ENCODE results near the gene ITPA. TPM values are rescaled to one million over a fixed set of nuclear protein-coding genes. Genes with fewer than 3 reads are reported as not detected.

Gene ITPA
- total and polyA plus RNA-seq, 2 of the 13 experiments (the other 11 are each of a cell fraction or from before 2014, with no cell fraction given), result 60.1 to 103 TPM

GRCh38 chr20:3209257-3209945 lies at the start of gene ITPA (continued):
- TF ChIP-seq ZNF770 (CRISPR knock-in tag; IDR thresholded peaks at IDR 0.05), result peak; percentile 58; the same call in 1 of the 2 replicates
- TF ChIP-seq ZNF549 (CRISPR knock-in tag; IDR thresholded peaks at IDR 0.05), result 0 out of 2 replicates have a peak, but pooled peaks have one; percentile 18
- TF ChIP-seq ZNF3 (CRISPR knock-in tag; IDR thresholded peaks at IDR 0.05), result peak; percentile 63; the same call in 1 of the 2 replicates
- peak; percentile 86 for TF ChIP-seq KAT7 (CRISPR knock-in tag; IDR thresholded peaks at IDR 0.05; ENCODE audit: borderline replicate concordance)
- TF ChIP-seq RFX3 (CRISPR knock-in tag; IDR thresholded peaks at IDR 0.05), result peak; percentile 28; the same call in 1 of the 2 replicates
- TF ChIP-seq ZNF275 (CRISPR knock-in tag; IDR thresholded peaks at IDR 0.05; ENCODE audit: borderline replicate concordance), result peak; percentile 29; the same call in 1 of the 2 replicates
- no peak for TF ChIP-seq ZNF207 (IDR thresholded peaks at IDR 0.05; ENCODE audit: borderline replicate concordance)
- peak; percentile 42; the same call in 1 of the 2 replicates for TF ChIP-seq ZNF503 (CRISPR knock-in tag; IDR thresholded peaks at IDR 0.05)
- TF ChIP-seq CHD2 (IDR thresholded peaks at IDR 0.05; ENCODE audit: low read depth, low read length), result no peak
- no peak for TF ChIP-seq HNF4G (IDR thresholded peaks at IDR 0.05; ENCODE audit: borderline replicate concordance, low read depth, low read length)
- no peak for TF ChIP-seq HNF4G (CRISPR knock-in tag; IDR thresholded peaks at IDR 0.05; ENCODE audit: borderline replicate concordance, low read depth)
- peak; percentile 90 for TF ChIP-seq NFKBIZ (CRISPR knock-in tag; IDR thresholded peaks at IDR 0.05)
- TF ChIP-seq TFDP2 (CRISPR knock-in tag; IDR thresholded peaks at IDR 0.05), result peak; percentile 76
- TF ChIP-seq SIN3A (IDR thresholded peaks at IDR 0.05; ENCODE audit: borderline replicate concordance, low read depth, low read length), result peak; percentile 94
- TF ChIP-seq ZNF879 (CRISPR knock-in tag; IDR thresholded peaks at IDR 0.05), result peak; percentile 75; the same call in 1 of the 2 replicates
- TF ChIP-seq ATF7 (IDR thresholded peaks at IDR 0.05), result no peak
- TF ChIP-seq ATF7 (CRISPR knock-in tag; IDR thresholded peaks at IDR 0.05), result peak; percentile 45
- no peak for TF ChIP-seq TRIM24 (CRISPR knock-in tag; IDR thresholded peaks at IDR 0.05)
- no peak; the same call in none of the 2 replicates for TF ChIP-seq ZNF772 (CRISPR knock-in tag; IDR thresholded peaks at IDR 0.05)
- TF ChIP-seq ZNF414 (CRISPR knock-in tag; IDR thresholded peaks at IDR 0.05), result no peak
- TF ChIP-seq POLR2A (IDR thresholded peaks at IDR 0.05; ENCODE audit: insufficient read depth in 1 of 2, low read depth in 2 of 2, low read length in 2 of 2), result peak; percentile 56 to 86
- peak; percentile 92 for TF ChIP-seq BORCS8-MEF2B (CRISPR knock-in tag; IDR thresholded peaks at IDR 0.05)
- no peak for TF ChIP-seq FOXA1 (IDR thresholded peaks at IDR 0.05)
- peak; percentile 45; the same call in 1 of the 2 replicates for TF ChIP-seq FOXA1 (CRISPR knock-in tag; IDR thresholded peaks at IDR 0.05)
- TF ChIP-seq ATF1 (CRISPR knock-in tag; IDR thresholded peaks at IDR 0.05), result no peak
- TF ChIP-seq ZNF563 (CRISPR knock-in tag; IDR thresholded peaks at IDR 0.05), result no peak; the same call in 1 of the 2 replicates

Measured in HepG2 (cell line).